OCI-M1 (cell line): ENCODE results near the gene DLX1.
"Not testable (repeated sequence)": the region's sequence is repeated elsewhere in the genome, so short reads cannot be mapped to it uniquely, and the experiment has no call there.

Experiments
- DNase-seq: peaks from one replicate; lab custom pipeline; 2025; lab: John Stamatoyannopoulos, UW

DLX1 gene

GRCh38 chr2:172085460-172086159 is at the start of gene DLX1:
Gene DLX1 (plus strand): TSS chr2:172085507. CDS start chr2:172085678, 171 bp downstream.
- no peak for DNase-seq

GRCh38 chr2:172038121-172038520 is 47.2 kb upstream of the DLX1 start:
- no peak for DNase-seq

- no peak for DNase-seq
Observed at GRCh38 chr2:172038604-172039003, 46.7 kb upstream of the DLX1 start.

- no peak for DNase-seq
Observed at GRCh38 chr2:172039011-172039704, 46.1 kb upstream of the DLX1 start.

GRCh38 chr2:172040311-172040710 is 45.0 kb upstream of the DLX1 start:
- no peak for DNase-seq

GRCh38 chr2:172046080-172046678 is 39.1 kb upstream of the DLX1 start:
- peak; percentile 93 for DNase-seq

- DNase-seq: no peak
Observed at GRCh38 chr2:172046866-172047565, 38.3 kb upstream of the DLX1 start.

- peak; percentile 58 for DNase-seq
Observed at GRCh38 chr2:172047566-172048507, 37.5 kb upstream of the DLX1 start.

GRCh38 chr2:172048508-172049503 is 36.5 kb upstream of the DLX1 start:
- peak; percentile 79 for DNase-seq

GRCh38 chr2:172049567-172050120 is 35.7 kb upstream of the DLX1 start:
- DNase-seq: peak; percentile 58

GRCh38 chr2:172050479-172051125 is 34.7 kb upstream of the DLX1 start:
- peak; percentile 48 for DNase-seq

- peak; percentile 37 for DNase-seq
Observed at GRCh38 chr2:172052000-172052983, 33.0 kb upstream of the DLX1 start.

- no peak for DNase-seq
Observed at GRCh38 chr2:172053486-172053885, 31.8 kb upstream of the DLX1 start.

- DNase-seq: no peak
Observed at GRCh38 chr2:172056293-172056692, 29.0 kb upstream of the DLX1 start.

- DNase-seq: no peak
Observed at GRCh38 chr2:172058660-172059059, 26.6 kb upstream of the DLX1 start.

GRCh38 chr2:172060118-172060517 is 25.2 kb upstream of the DLX1 start:
- not testable (repeated sequence) for DNase-seq

GRCh38 chr2:172062402-172063004 is 22.8 kb upstream of the DLX1 start:
- peak; percentile 23 for DNase-seq

GRCh38 chr2:172063446-172063845 is 21.9 kb upstream of the DLX1 start:
- no peak for DNase-seq
